IMR-90 (cell line): ENCODE results near the gene FSTL1. TPM values are rescaled to one million over a fixed set of nuclear protein-coding genes. Genes with fewer than 3 reads are reported as not detected.

Experiments used
- ATAC-seq: fragments of 200-7000 bp; cut with Tn5 transposase; 2 replicates; pipeline ENCODE4 v1.9.1; 2020; ENCODE audit warnings: low read depth, mild to moderate bottlenecking, moderate library complexity
- BruUV-seq: library from RNA; stranded (reverse); fragments of 400-500 nt; replicated peaks from 2 replicates; lab custom pipeline; 2021; lab: Mats Ljungman, UMichigan
- CTCF ChIA-PET: fragments of 300-600 bp; formaldehyde crosslinking; extraction: SDS; loops from one replicate; lab custom pipeline; 2021; ENCODE audit warnings: antibody characterized with exemption; lab: Yijun Ruan, JAX
- POLR2A ChIA-PET: fragments of 300-600 bp; sonication (Branson Sonifier 250); formaldehyde crosslinking; loops from one replicate; lab custom pipeline; 2022; ENCODE audit warnings: antibody characterized with exemption; ENCODE audit not compliant: unreplicated experiment; lab: Charles Lee
- DNase-seq: peaks from one replicate; pipeline ENCODE4 v3.0.0; 2013
- H2AFZ ChIP-seq: replicated peaks from 2 replicates; pipeline ENCODE3; 2013; ENCODE audit warnings: low read length, mild to moderate bottlenecking; ENCODE audit not compliant: poor library complexity
- H2AK5ac ChIP-seq: 2 replicates; pipeline ENCODE4 v1.6.1; 2013; ENCODE audit warnings: low read depth, low read length, inconsistent platforms
- H2AK9ac ChIP-seq: replicated peaks from 2 replicates; pipeline ENCODE3; 2013; ENCODE audit warnings: mild to moderate bottlenecking, low read depth, low read length, moderate library complexity; ENCODE audit not compliant: poor library complexity
- H2BK120ac ChIP-seq: 2 replicates; pipeline ENCODE4 v1.6.1; 2013; ENCODE audit warnings: low read depth, low read length, inconsistent platforms
- H2BK15ac ChIP-seq: 3 replicates; pipeline ENCODE4 v1.6.1; 2013; ENCODE audit warnings: low read depth, low read length, inconsistent platforms
- H2BK20ac ChIP-seq: 2 replicates; pipeline ENCODE4 v1.6.1; 2013; ENCODE audit warnings: low read depth, mild to moderate bottlenecking, inconsistent platforms, low read length, moderate library complexity
- H2BK5ac ChIP-seq: 2 replicates; pipeline ENCODE4 v1.6.1; 2013; ENCODE audit warnings: mild to moderate bottlenecking, low read depth, low read length, inconsistent platforms; ENCODE audit not compliant: poor library complexity, severe bottlenecking
- H3K14ac ChIP-seq: replicated peaks from 2 replicates; pipeline ENCODE4 v1.6.1; 2013; ENCODE audit warnings: low read depth, low read length, inconsistent platforms
- H3K18ac ChIP-seq: 2 replicates; pipeline ENCODE4 v1.6.1; 2013; ENCODE audit warnings: low read depth, low read length, control low read depth
- H3K23ac ChIP-seq: 2 replicates; pipeline ENCODE4 v1.6.1; 2013; ENCODE audit warnings: low read depth, low read length, inconsistent platforms
- H3K27ac ChIP-seq: 2 replicates; pipeline ENCODE4 v1.5.1; 2013; ENCODE audit warnings: mild to moderate bottlenecking, control low read depth, low read length; ENCODE audit not compliant: insufficient read depth
- H3K27me3 ChIP-seq: 2 replicates; pipeline ENCODE4 v1.6.1; 2013; ENCODE audit warnings: low read length; ENCODE audit not compliant: control insufficient read depth, insufficient read depth
- H3K36me3 ChIP-seq: 2 replicates; pipeline ENCODE4 v1.6.1; 2013; ENCODE audit warnings: low read length, mixed read lengths; ENCODE audit not compliant: control insufficient read depth, insufficient read depth
- H3K4ac ChIP-seq: 2 replicates; pipeline ENCODE4 v1.6.1; 2013; ENCODE audit warnings: low read depth, low read length, inconsistent platforms
- H3K4me1 ChIP-seq: 2 replicates; pipeline ENCODE4 v1.6.1; 2013; ENCODE audit warnings: low read length, mixed read lengths; ENCODE audit not compliant: control insufficient read depth, insufficient read depth
- H3K4me2 ChIP-seq: 2 replicates; pipeline ENCODE4 v1.6.1; 2013; ENCODE audit warnings: low read depth, mild to moderate bottlenecking, control low read depth, low read length, moderate library complexity
- H3K4me3 ChIP-seq: 2 replicates; pipeline ENCODE4 v1.5.1; 2013; ENCODE audit warnings: low read depth, mild to moderate bottlenecking, control low read depth, low read length, moderate library complexity; ENCODE audit not compliant: insufficient read depth
- H3K56ac ChIP-seq: 2 replicates; pipeline ENCODE4 v1.6.1; 2013; ENCODE audit warnings: low read length, inconsistent platforms; ENCODE audit not compliant: insufficient read depth; ENCODE audit errors: extremely low read depth
- H3K79me1 ChIP-seq, 2 experiments: 2 replicates each; pipeline ENCODE4 v1.6.1; 2013; ENCODE audit warnings: low read length in 2 of 2, inconsistent platforms in 1 of 2, low read depth in 1 of 2
- H3K9ac ChIP-seq: 2 replicates; pipeline ENCODE4 v1.6.1; 2013; ENCODE audit warnings: low read depth, low read length, control low read depth
- H3K9me1 ChIP-seq: 2 replicates; pipeline ENCODE4 v1.6.1; 2013; ENCODE audit warnings: low read length, inconsistent platforms; ENCODE audit not compliant: insufficient read depth
- H3K9me3 ChIP-seq: 2 replicates; pipeline ENCODE4 v1.6.1; 2013; ENCODE audit warnings: low read length; ENCODE audit not compliant: control insufficient read depth, insufficient read depth
- H4K20me1 ChIP-seq: 2 replicates; pipeline ENCODE4 v1.6.1; 2013; ENCODE audit warnings: low read length, inconsistent platforms; ENCODE audit not compliant: insufficient read depth
- H4K5ac ChIP-seq: 2 replicates; pipeline ENCODE4 v1.6.1; 2013; ENCODE audit warnings: mild to moderate bottlenecking, low read depth, low read length, control low read depth
- H4K8ac ChIP-seq, 2 experiments: 2 replicates each; pipeline ENCODE4 v1.6.1; 2013; ENCODE audit warnings: low read depth in 2 of 2, low read length in 2 of 2, control low read depth in 1 of 2, inconsistent platforms in 1 of 2
- H4K91ac ChIP-seq: 2 replicates; pipeline ENCODE4 v1.6.1; 2013; ENCODE audit warnings: low read depth, low read length, inconsistent platforms; ENCODE audit not compliant: insufficient read depth
- BHLHE40 ChIP-seq: fragments of 150-350 bp; IDR thresholded peaks from 2 replicates; pipeline ENCODE4 v1.6.1; 2016; ENCODE audit warnings: mild to moderate bottlenecking, low read depth, low read length
- CEBPB ChIP-seq: IDR thresholded peaks from 2 replicates; pipeline ENCODE4 v1.6.1; 2012; ENCODE audit warnings: low read depth, low read length, improper control_type of control experiment
- CHD1 ChIP-seq: IDR thresholded peaks from 2 replicates; pipeline ENCODE4 v1.6.1; 2012; ENCODE audit warnings: low read depth, low read length, improper control_type of control experiment
- FOS ChIP-seq: fragments of 150-350 bp; IDR thresholded peaks from 2 replicates; pipeline ENCODE4 v1.6.1; 2016; ENCODE audit warnings: low read depth, low read length
- MAFK ChIP-seq: IDR thresholded peaks from 2 replicates; pipeline ENCODE4 v1.6.1; 2012; ENCODE audit warnings: low read depth, low read length, improper control_type of control experiment
- MAZ ChIP-seq: IDR thresholded peaks from 2 replicates; pipeline ENCODE4 v1.6.1; 2012; ENCODE audit warnings: low read depth, mild to moderate bottlenecking, low read length, improper control_type of control experiment, moderate library complexity, borderline replicate concordance
- MXI1 ChIP-seq: IDR thresholded peaks from 2 replicates; pipeline ENCODE4 v1.6.1; 2012; ENCODE audit warnings: low read depth, mild to moderate bottlenecking, low read length, moderate library complexity, borderline replicate concordance
- NFE2L2 ChIP-seq: fragments of 150-350 bp; IDR thresholded peaks from 2 replicates; pipeline ENCODE4 v1.6.1; 2016; ENCODE audit warnings: low read depth, mild to moderate bottlenecking, low read length
- POLR2A ChIP-seq: IDR thresholded peaks from 2 replicates; pipeline ENCODE4 v1.6.1; 2012; ENCODE audit warnings: mild to moderate bottlenecking, low read depth, low read length
- RAD21 ChIP-seq: IDR thresholded peaks from 2 replicates; pipeline ENCODE4 v1.6.1; 2012; ENCODE audit warnings: low read length, improper control_type of control experiment
- RCOR1 ChIP-seq: IDR thresholded peaks from 2 replicates; pipeline ENCODE4 v1.6.1; 2012; ENCODE audit warnings: mild to moderate bottlenecking, low read length, improper control_type of control experiment; ENCODE audit not compliant: insufficient replicate concordance
- RFX5 ChIP-seq: IDR thresholded peaks from 2 replicates; pipeline ENCODE4 v1.8.0; 2012; ENCODE audit warnings: low read depth, mild to moderate bottlenecking, low read length, moderate library complexity
- SMC3 ChIP-seq: fragments of 150-350 bp; IDR thresholded peaks from 2 replicates; pipeline ENCODE4 v1.6.1; 2016; ENCODE audit warnings: low read depth, mild to moderate bottlenecking, antibody characterized with exemption, low read length, moderate library complexity
- WGBS, 2 experiments: methylation state at CpG; one replicate each; pipeline versions ENCODE4 v1.1.5 to v1.1.7; 2013; ENCODE audit warnings: missing lambda C conversion rate in 2 of 2; ENCODE audit not compliant: insufficient read length in 1 of 2; ENCODE audit errors: extremely low coverage in 2 of 2; 5-methylcytosine and 5-hydroxymethylcytosine counted together
- dilution Hi-C: fragments of 300-500 bp; cut with HindIII; formaldehyde crosslinking; loops from one replicate; pipeline ENCODE4 v1.14.3; 2018; ENCODE audit warnings: low sequenced_read_pairs; ENCODE audit not compliant: unreplicated experiment
- in situ Hi-C: fragments of 300-500 bp; cut with MboI; formaldehyde crosslinking; loops from 3 replicates; pipeline ENCODE4 v1.14.3; 2019; ENCODE audit warnings: low sequenced_read_pairs, inconsistent platforms, mixed read lengths
- intact Hi-C: fragments of 100-400 bp; cut with micrococcal nuclease; formaldehyde crosslinking; loops from 2 replicates; pipeline ENCODE4 v1.10.0; 2022
- polyA plus RNA-seq, 3 experiments: library from polyadenylated mRNA; depleted of rRNA; stranded (reverse); fragments of >200 nt; gene quantifications; 2 replicates each; pipeline ENCODE4 v1.2.3, GENCODE V29; 2012; ENCODE audit warnings: low replicate concordance in 1 of 3
- total RNA-seq: library from RNA; depleted of rRNA; stranded (reverse); fragments of >200 nt; gene quantifications from 2 replicates; pipeline ENCODE4 v1.2.3, GENCODE V29; 2012
- TF ChIP-seq, protein P1 (sequence below): fragments of 150-350 bp; IDR thresholded peaks from 2 replicates; pipeline ENCODE4 v1.6.1; 2017; ENCODE audit warnings: mild to moderate bottlenecking, antibody characterized with exemption, low read length, low read depth
- TF ChIP-seq, protein P2 (sequence below): fragments of 150-350 bp; IDR thresholded peaks from 2 replicates; pipeline ENCODE4 v1.6.1; 2016; ENCODE audit warnings: low read depth, mild to moderate bottlenecking, low read length, moderate library complexity, borderline replicate concordance
- TF ChIP-seq, protein P3 (sequence below): conservative IDR thresholded peaks from 2 replicates; pipeline ENCODE4 v1.5.1; 2012; ENCODE audit warnings: mild to moderate bottlenecking, low read depth, low read length, improper control_type of control experiment

Gene FSTL1
- total and polyA plus RNA-seq, 2 of the 4 experiments (the other 2 are of a cell fraction), result 864 to 1,642 TPM

DNA sequence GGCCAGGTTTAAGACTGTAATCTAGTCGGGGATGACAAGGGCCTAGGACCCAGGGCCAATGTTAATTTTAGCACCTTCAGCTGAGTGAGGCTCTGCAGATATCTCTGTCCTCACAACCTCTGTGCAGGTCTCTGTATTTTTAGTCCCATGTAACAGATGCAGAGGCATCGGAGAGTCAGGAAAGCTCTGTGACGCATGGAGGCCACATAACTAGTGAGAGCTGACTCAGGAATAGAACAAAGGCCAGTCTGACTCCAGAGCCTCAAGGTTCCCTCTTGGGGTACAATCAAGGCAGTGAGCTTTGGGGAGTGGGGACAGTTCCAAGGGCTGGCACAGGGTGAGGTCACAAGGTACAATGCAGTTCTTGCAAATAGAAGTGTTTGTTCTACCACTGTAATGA, 31.0 kb downstream of the FSTL1 start:
- Histone ChIP-seq H4K8ac (0 out of 4 replicates have a peak overlapping the region, but pooled peaks of 1 of the 2 experiments have one; percentile 8), H4K91ac (peak overlapping the region; percentile 29; the same call in 1 of the 2 replicates), H3K36me3 (peaks cover 34% of the 10 kb centered on the region), H3K9me3 (no peaks in the 10 kb centered on the region), H3K9me1 (peaks cover 33% of the 10 kb centered on the region), H2AFZ (no peak overlapping the region), H3K56ac (no peak overlapping the region), H3K4me1 (peaks cover 41% of the 10 kb centered on the region), H3K4me3 (no peak overlapping the region), H3K27me3 (no peaks in the 10 kb centered on the region), H2BK5ac (peak overlapping the region; percentile 89), H3K27ac (peak overlapping the region; percentile 4; the same call in 1 of the 2 replicates), H2BK15ac (no peak overlapping the region), H3K4ac (no peak overlapping the region), H2AK9ac (peak overlapping the region; percentile 48), H3K18ac (no peak overlapping the region), H4K20me1 (peaks cover 86% of the 10 kb centered on the region), H3K9ac (no peak overlapping the region), H3K14ac (0 out of 2 replicates have a peak overlapping the region, but pooled peaks have one; percentile 0), H2AK5ac (no peak overlapping the region), H2BK20ac (no peak overlapping the region), H3K23ac (peak overlapping the region; percentile 40; the same call in 1 of the 2 replicates), H3K79me1 (peaks cover 57 to 85% of the 10 kb centered on the region in 2 experiments), H3K4me2 (no peak overlapping the region), H4K5ac (no peak overlapping the region), H2BK120ac (no peak overlapping the region)
- POLR2A ChIA-PET, result no interaction called here
- TF ChIP-seq, protein P1, sequence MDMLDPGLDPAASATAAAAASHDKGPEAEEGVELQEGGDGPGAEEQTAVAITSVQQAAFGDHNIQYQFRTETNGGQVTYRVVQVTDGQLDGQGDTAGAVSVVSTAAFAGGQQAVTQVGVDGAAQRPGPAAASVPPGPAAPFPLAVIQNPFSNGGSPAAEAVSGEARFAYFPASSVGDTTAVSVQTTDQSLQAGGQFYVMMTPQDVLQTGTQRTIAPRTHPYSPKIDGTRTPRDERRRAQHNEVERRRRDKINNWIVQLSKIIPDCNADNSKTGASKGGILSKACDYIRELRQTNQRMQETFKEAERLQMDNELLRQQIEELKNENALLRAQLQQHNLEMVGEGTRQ, result no peak
- no peak for TF ChIP-seq FOS
- no peak for TF ChIP-seq NFE2L2
- TF ChIP-seq, protein P2, sequence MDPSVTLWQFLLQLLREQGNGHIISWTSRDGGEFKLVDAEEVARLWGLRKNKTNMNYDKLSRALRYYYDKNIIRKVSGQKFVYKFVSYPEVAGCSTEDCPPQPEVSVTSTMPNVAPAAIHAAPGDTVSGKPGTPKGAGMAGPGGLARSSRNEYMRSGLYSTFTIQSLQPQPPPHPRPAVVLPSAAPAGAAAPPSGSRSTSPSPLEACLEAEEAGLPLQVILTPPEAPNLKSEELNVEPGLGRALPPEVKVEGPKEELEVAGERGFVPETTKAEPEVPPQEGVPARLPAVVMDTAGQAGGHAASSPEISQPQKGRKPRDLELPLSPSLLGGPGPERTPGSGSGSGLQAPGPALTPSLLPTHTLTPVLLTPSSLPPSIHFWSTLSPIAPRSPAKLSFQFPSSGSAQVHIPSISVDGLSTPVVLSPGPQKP, result no peak
- no peak for TF ChIP-seq CHD1
- no peak for TF ChIP-seq RCOR1
- TF ChIP-seq RAD21, result no peak
- no peak for TF ChIP-seq SMC3
- TF ChIP-seq RFX5, result no peak
- TF ChIP-seq CEBPB, result no peak
- TF ChIP-seq, protein P3, sequence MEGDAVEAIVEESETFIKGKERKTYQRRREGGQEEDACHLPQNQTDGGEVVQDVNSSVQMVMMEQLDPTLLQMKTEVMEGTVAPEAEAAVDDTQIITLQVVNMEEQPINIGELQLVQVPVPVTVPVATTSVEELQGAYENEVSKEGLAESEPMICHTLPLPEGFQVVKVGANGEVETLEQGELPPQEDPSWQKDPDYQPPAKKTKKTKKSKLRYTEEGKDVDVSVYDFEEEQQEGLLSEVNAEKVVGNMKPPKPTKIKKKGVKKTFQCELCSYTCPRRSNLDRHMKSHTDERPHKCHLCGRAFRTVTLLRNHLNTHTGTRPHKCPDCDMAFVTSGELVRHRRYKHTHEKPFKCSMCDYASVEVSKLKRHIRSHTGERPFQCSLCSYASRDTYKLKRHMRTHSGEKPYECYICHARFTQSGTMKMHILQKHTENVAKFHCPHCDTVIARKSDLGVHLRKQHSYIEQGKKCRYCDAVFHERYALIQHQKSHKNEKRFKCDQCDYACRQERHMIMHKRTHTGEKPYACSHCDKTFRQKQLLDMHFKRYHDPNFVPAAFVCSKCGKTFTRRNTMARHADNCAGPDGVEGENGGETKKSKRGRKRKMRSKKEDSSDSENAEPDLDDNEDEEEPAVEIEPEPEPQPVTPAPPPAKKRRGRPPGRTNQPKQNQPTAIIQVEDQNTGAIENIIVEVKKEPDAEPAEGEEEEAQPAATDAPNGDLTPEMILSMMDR, result no peak
- no peak for TF ChIP-seq MAFK
- no peak for TF ChIP-seq MAZ
- TF ChIP-seq POLR2A, result no peak
- no peak for TF ChIP-seq BHLHE40
- no peak for TF ChIP-seq MXI1
- in situ Hi-C loops, result loop anchor here (10.0 kb wide), 1 partner anchor 135 kb away; no protein-coding TSS in a partner anchor
- intact Hi-C loops, result loop anchor here (2.0 to 10.0 kb wide), 2 partner anchors 29 to 375 kb away; no protein-coding TSS in a partner anchor
- dilution Hi-C loops, result no loop called here
- no peak for ATAC-seq
- BruUV-seq, result no TSS peak
- no peak for DNase-seq
- CTCF ChIA-PET, result interaction anchor here (0.9 to 4.6 kb wide), 2 partner anchors 7 to 139 kb away, joined by 3 to 25 read pairs; no protein-coding TSS in a partner anchor
- WGBS, 2 experiments, result no CpG with 5 or more reads among the region's 3 CpGs
